Fibroblast of the aortic adventitia (primary cell): ENCODE results near the gene EFNB3. TPM values are rescaled to one million over a fixed set of nuclear protein-coding genes. Genes with fewer than 3 reads are reported as not detected.

Experiments
- DNase-seq: peaks from one replicate; pipeline ENCODE4 v3.0.0-alpha.2; 2010; ENCODE audit warnings: low read depth
- H3K4me3 ChIP-seq: 2 replicates; pipeline ENCODE4 v1.5.1; 2011; ENCODE audit warnings: low read depth, mild to moderate bottlenecking, control low read depth, low read length, moderate library complexity
- CTCF ChIP-seq: IDR thresholded peaks from 2 replicates; pipeline ENCODE4 v1.5.1; 2011; ENCODE audit warnings: mild to moderate bottlenecking, low read length, control low read depth, inconsistent platforms; ENCODE audit not compliant: insufficient read depth
- total RNA-seq: library from RNA; depleted of rRNA; stranded (reverse); fragments of >200 nt; gene quantifications from 2 replicates; pipeline ENCODE4 v1.2.3, GENCODE V29; 2012; ENCODE audit warnings: low replicate concordance

The EFNB3 gene
- total RNA-seq, 1 donor: 0.90 TPM

- H3K4me3 ChIP-seq: no peak overlapping the region
- no peak for TF ChIP-seq CTCF
- no peak for DNase-seq
These were observed 15.1 kb downstream of the EFNB3 start for GRCh38 chr17:7720125-7720524.

DNA sequence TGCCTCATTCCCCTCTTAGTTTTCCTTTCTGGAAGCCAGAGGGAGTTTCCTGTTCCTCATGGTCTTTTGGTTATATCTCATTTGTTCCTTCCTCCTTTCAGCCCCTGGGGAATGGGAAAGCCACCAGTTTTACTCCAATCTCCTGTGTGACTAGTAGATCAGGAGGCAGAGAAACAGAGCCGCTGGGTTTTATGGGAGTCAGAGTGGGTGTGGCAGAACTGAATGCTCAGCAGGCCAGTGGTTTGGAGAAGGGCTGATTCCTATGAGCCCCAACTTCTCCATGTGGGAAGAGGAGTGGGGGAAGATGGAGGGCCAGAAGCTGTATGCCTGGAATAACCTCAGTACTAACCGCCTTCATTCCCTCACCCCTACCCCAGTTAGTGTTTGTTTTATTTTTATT is 16.6 kb downstream of the EFNB3 start:
- TF ChIP-seq CTCF: no peak
- DNase-seq: no peak
- H3K4me3 ChIP-seq: no peak overlapping the region

DNA sequence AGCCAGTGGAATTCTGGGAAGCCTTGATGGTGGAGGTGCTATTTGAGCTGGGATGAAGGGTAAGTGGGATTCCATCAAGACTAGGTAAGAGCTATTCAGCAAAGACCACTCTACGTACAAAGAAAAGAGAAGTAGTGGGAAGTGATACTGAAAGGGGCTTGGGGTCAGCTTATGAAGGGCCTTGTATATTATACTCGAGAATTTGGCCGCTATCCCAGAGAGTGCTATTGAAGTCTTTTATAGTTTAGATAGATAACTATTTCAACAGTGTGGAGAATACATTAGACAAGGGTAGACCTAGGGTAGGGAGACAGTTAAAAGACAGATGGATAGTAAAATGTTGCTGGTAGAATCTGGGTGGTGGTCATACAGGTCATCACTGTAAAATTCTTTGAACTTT is 22.9 kb downstream of the EFNB3 start:
- no peak for TF ChIP-seq CTCF
- DNase-seq: no peak

DNA sequence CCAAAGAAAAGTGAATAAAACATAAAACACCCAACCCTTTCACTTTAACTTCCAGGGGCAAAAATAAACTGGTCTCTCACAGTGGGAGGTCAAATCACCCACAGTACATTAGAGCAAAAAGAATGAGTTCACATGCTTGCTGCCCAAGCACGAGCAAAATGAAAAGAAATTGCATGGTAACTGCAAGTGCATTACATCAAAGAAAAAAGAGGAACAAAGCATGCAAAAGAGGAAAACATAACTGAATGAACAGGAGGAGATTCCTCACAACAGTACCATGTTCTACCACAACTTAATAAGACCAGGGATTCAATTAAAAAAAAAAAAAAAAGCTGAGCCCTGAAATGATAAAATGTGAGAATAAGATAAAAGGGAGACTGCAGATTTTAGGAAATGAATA is 24.8 kb downstream of the EFNB3 start:
- DNase-seq: no peak
- no peak overlapping the region for H3K4me3 ChIP-seq
- no peak for TF ChIP-seq CTCF

More for the DNA sequence above, 22.9 kb downstream of the EFNB3 start:
- H3K4me3 ChIP-seq: no peak overlapping the region

DNA sequence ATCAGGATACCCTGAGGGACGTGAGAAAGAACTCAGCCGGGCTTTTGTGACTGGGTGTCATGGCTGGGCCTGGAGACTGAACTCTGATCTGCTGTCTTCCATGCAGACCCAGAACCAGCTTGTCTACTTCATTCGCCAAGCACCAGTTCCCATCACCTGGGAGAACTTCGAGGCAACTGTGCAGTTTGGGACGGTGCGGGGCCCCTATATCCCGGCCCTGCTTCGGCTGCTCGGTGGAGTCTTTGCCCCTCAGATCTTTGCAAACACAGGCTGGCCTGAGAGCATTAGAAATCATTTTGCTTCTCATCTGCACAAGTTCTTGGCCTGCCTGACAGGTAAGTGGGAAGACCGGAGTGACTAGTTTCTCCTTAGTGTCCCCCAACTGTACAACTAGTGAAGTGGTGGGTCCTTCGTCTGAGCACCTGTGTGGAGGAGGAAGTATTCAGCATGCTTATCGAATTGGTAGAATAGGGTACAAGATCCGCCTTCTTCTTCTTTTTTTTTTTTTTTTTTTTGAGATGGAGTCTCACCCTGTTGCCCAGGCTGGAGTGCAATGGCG is 28.1 kb downstream of the EFNB3 start:
- no peak for TF ChIP-seq CTCF
- no peak overlapping the region for H3K4me3 ChIP-seq
- DNase-seq: no peak

DNA sequence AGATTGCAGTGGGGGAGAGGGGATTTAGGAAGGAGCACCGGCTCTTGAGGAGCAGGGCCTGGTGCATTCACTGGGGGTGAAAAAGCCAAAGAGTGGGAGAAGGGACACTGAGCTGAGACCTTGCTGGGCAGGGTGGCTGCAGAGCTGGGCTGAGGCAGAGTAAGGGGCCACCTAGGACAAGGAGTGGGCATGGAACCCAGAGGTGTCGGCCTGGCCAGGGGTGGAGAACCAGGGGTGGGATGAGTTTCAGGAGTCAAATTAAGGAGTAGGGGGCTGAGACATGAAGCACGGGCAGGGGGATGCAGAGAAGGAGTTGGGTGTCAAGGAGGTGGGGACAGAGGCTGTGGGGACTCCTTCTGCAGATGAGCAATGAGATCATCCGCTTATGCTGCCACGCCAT is 32.6 kb downstream of the EFNB3 start:
- H3K4me3 ChIP-seq: no peak overlapping the region
- DNase-seq: no peak
- no peak for TF ChIP-seq CTCF

- no peak overlapping the region for H3K4me3 ChIP-seq
- TF ChIP-seq CTCF: no peak
- no peak for DNase-seq
These were observed 34.7 kb downstream of the EFNB3 start for GRCh38 chr17:7739746-7740145.
